ENCODE results near the gene BCL2L13.

The BCL2L13 gene

DNA sequence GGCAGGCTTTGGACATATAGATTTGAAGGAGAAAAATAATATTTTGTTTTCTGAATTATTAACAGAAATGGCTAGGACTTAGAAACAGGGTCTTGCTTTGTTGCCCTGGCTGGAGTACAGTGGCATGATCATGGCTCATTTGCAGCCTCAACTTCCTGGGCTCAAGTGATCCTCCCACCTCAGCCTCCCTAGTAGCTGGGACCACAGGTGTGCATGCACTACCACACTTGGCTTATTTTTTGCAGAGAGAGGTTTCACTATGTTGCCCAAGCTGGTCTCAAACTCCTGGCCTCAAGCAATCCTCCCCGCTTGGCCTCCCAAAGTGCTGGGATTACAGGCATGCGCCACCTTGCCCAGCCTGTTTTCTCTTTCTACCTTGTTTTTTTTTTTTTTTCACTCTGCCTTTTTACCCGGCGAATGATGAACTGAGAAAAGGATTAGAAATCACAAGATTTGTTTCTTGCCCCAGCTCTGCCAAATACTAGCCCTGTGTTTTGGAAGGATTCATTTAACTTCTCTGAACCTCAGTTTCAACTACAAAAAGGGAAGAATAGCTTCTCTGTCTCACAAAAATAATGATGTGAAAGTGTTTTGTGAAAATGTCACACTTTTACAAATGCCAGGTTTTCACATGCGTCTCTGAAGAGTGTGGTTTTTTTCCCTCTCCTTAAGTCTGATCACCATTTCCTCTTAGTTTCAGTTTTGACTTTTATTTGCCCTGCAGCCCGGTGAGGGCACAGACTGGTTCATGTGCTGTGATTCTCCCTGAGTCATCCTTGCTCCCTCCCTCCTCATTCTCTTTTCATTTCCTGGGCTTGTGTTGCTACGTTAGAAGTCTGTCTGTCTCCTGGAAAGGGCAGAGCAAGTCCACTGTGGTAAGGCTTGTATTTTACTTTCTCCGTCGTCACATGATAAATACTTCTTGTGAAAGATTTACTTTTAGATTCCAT, 67.7 kb downstream of the BCL2L13 start:
- Histone ChIP-seq H3K27me3 (ENCODE audit: insufficient read depth, poor library complexity, severe bottlenecking) (no peaks in the 10 kb centered on the region), H3K27ac (replicated peaks) (peak overlapping the region; percentile 55), H3K4me3 (replicated peaks; ENCODE audit: insufficient read depth, low read length) (no peak overlapping the region)
- TF ChIP-seq, protein P1, sequence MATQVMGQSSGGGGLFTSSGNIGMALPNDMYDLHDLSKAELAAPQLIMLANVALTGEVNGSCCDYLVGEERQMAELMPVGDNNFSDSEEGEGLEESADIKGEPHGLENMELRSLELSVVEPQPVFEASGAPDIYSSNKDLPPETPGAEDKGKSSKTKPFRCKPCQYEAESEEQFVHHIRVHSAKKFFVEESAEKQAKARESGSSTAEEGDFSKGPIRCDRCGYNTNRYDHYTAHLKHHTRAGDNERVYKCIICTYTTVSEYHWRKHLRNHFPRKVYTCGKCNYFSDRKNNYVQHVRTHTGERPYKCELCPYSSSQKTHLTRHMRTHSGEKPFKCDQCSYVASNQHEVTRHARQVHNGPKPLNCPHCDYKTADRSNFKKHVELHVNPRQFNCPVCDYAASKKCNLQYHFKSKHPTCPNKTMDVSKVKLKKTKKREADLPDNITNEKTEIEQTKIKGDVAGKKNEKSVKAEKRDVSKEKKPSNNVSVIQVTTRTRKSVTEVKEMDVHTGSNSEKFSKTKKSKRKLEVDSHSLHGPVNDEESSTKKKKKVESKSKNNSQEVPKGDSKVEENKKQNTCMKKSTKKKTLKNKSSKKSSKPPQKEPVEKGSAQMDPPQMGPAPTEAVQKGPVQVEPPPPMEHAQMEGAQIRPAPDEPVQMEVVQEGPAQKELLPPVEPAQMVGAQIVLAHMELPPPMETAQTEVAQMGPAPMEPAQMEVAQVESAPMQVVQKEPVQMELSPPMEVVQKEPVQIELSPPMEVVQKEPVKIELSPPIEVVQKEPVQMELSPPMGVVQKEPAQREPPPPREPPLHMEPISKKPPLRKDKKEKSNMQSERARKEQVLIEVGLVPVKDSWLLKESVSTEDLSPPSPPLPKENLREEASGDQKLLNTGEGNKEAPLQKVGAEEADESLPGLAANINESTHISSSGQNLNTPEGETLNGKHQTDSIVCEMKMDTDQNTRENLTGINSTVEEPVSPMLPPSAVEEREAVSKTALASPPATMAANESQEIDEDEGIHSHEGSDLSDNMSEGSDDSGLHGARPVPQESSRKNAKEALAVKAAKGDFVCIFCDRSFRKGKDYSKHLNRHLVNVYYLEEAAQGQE (IDR thresholded peaks at IDR 0.05; ENCODE audit: insufficient replicate concordance, low read depth): no peak
- no peak for TF ChIP-seq GABPA (IDR thresholded peaks at IDR 0.05; ENCODE audit: low read depth)
- no peak for TF ChIP-seq CTCF (IDR thresholded peaks at IDR 0.05; ENCODE audit: insufficient read depth, low read length)
- DNase-seq (ENCODE audit: low read depth in 1 of 2, low spot score in 1 of 2): peak; percentile 60 to 80

DNA sequence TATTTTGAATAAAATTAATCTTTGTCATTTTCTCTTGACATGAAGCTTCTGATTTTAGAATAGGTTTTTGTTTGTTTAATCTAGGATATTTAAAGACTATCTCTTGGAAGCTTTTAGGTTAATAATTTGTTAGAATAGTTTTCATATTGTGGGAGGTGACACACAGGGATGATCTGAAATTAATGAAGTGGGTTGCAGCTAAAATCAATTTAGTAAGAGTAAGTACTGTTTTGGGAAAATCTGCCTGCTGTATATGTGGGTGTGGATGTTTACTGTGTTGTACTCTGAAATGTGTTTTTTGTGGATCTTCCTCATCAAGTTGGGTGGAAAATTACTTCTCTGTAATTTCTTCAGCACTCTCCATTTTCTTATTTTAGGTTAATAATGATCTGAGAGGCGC, 68.4 kb downstream of the BCL2L13 start:
- Histone ChIP-seq H3K4me3 (replicated peaks; ENCODE audit: insufficient read depth, low read length) (no peak overlapping the region), H3K27me3 (ENCODE audit: insufficient read depth, poor library complexity, severe bottlenecking) (no peaks in the 10 kb centered on the region), H3K27ac (replicated peaks) (peak overlapping the region; percentile 55)
- TF ChIP-seq SPI1 (IDR thresholded peaks at IDR 0.05; ENCODE audit: borderline replicate concordance, low read depth) (no peak), POLR2AphosphoS5 (IDR thresholded peaks at IDR 0.05; ENCODE audit: low read depth) (no peak), GABPA (IDR thresholded peaks at IDR 0.05; ENCODE audit: low read depth) (no peak), CTCF (IDR thresholded peaks at IDR 0.05; ENCODE audit: insufficient read depth, low read length) (no peak)
- TF ChIP-seq, protein P1 (IDR thresholded peaks at IDR 0.05; ENCODE audit: insufficient replicate concordance, low read depth): no peak
- no peak for DNase-seq (ENCODE audit: low read depth in 1 of 2, low spot score in 1 of 2)

DNA sequence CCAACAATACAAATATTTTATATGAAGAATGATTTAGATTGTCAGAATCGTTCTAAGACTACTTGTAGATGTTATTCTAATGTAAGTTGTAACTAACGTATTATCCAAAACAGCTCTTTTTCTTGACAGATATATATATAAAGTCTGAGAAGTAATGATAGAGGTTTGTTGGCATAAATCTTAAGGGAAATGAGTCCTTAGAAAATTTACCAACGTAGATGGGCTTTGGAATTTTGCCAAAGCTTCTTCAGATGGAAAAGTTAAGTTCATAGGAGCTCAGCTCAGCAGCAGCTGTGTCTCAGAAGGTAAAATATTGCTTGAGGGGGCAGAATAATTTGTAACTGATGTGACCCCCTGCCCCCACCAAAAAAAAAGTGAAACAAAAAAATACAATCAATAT, 69.0 kb downstream of the BCL2L13 start:
- TF ChIP-seq POLR2AphosphoS5 (IDR thresholded peaks at IDR 0.05; ENCODE audit: low read depth) (no peak), GABPA (IDR thresholded peaks at IDR 0.05; ENCODE audit: low read depth) (no peak), CTCF (IDR thresholded peaks at IDR 0.05; ENCODE audit: insufficient read depth, low read length) (no peak), SPI1 (IDR thresholded peaks at IDR 0.05; ENCODE audit: borderline replicate concordance, low read depth) (no peak)
- TF ChIP-seq, protein P1 (IDR thresholded peaks at IDR 0.05; ENCODE audit: insufficient replicate concordance, low read depth): no peak
- no peak for DNase-seq (ENCODE audit: low read depth in 1 of 2, low spot score in 1 of 2)
- no peak overlapping the region for H3K4me3 ChIP-seq (replicated peaks; ENCODE audit: insufficient read depth, low read length)

More for the DNA sequence above, 69.0 kb downstream of the BCL2L13 start:
- Histone ChIP-seq H3K27ac (replicated peaks) (no peak overlapping the region), H3K27me3 (ENCODE audit: insufficient read depth, poor library complexity, severe bottlenecking) (no peaks in the 10 kb centered on the region)
